ENCODE measurements around the gene RGMA. TPM values are rescaled to one million over a fixed set of nuclear protein-coding genes. Genes with fewer than 3 reads are reported as not detected.

RGMA gene
- total and polyA plus RNA-seq, 10 of the 15 experiments (the other 5 are each of a cell fraction or from before 2014, with no cell fraction given), result not detected

DNA sequence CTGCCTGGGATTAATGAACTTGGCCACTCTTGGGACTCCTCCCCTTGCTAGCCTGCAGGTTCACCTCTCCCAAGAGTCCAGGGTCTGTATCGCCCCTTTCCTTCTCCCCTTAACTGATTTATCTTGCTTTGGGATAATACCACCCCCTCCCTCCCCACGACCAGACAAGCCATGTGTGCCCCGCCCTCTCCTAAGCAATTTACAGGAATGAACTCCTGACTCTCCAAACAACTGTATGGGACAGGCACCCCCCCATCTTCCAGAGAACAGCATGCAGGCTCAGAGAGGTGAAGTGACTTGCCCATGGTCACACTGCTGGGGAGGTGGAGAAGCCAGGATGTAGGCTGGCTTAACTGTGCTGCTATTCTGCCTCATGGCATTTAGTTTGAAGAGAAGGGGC, 46.8 kb downstream of the RGMA start:
- no peak overlapping the region for H3K4me3 ChIP-seq
- H3K27ac ChIP-seq (ENCODE audit: control insufficient read depth, insufficient read depth), result no peak overlapping the region
- 0% methylated on average over 3 of the region's 3 CpGs for WGBS (ENCODE audit: insufficient coverage, insufficient replicate concordance, low lambda C conversion rate, missing lambda C conversion rate)
- POLR2A ChIA-PET, result no interaction called here
- intact Hi-C loops (cut with micrococcal nuclease; ENCODE audit: unreplicated experiment), result no loop called here
- no peaks in the 10 kb centered on the region for H4K20me1 ChIP-seq (ENCODE audit: control insufficient read depth, insufficient read depth)
- H3K4me1 ChIP-seq (ENCODE audit: control insufficient read depth, insufficient read depth, low read length), result no peaks in the 10 kb centered on the region
- no peaks in the 10 kb centered on the region for H3K79me2 ChIP-seq (ENCODE audit: control insufficient read depth, insufficient read depth, low read length)
- no peaks in the 10 kb centered on the region for H3K36me3 ChIP-seq (ENCODE audit: control insufficient read depth in 2 of 2, insufficient read depth in 2 of 2, low read length in 1 of 2)
- no peak overlapping the region for H3K4me2 ChIP-seq (ENCODE audit: control insufficient read depth, insufficient read depth)
- SMC1A ChIA-PET (ENCODE audit: uncharacterized antibody, unreplicated experiment), result no interaction called here
- DNase-seq (ENCODE audit: low read depth, low spot score), result no peak
- RAD21 ChIA-PET (ENCODE audit: unreplicated experiment), result no interaction called here
- H3K9ac ChIP-seq (ENCODE audit: control insufficient read depth, insufficient read depth, low read length), result no peak overlapping the region
- CTCF ChIA-PET, result no interaction called here
- in situ Hi-C loops (cut with MboI), result loop anchor here (25.0 kb wide), 1 partner anchor 1270 kb away; no protein-coding TSS in a partner anchor
- no peak for FAIRE-seq
- H2AFZ ChIP-seq (ENCODE audit: control insufficient read depth, low read depth, low read length), result no peak overlapping the region
- ATAC-seq, result no peak
- no peaks in the 10 kb centered on the region for H3K27me3 ChIP-seq (replicated peaks in 1 of 2; ENCODE audit: control insufficient read depth in 2 of 2, insufficient read depth in 2 of 2, low read length in 1 of 2)
- no peaks in the 10 kb centered on the region for H3K9me3 ChIP-seq (replicated peaks; ENCODE audit: control insufficient read depth, insufficient read depth, low read length)
- BruUV-seq (replicated peaks), result no TSS peak
- TF ChIP-seq, protein P1, sequence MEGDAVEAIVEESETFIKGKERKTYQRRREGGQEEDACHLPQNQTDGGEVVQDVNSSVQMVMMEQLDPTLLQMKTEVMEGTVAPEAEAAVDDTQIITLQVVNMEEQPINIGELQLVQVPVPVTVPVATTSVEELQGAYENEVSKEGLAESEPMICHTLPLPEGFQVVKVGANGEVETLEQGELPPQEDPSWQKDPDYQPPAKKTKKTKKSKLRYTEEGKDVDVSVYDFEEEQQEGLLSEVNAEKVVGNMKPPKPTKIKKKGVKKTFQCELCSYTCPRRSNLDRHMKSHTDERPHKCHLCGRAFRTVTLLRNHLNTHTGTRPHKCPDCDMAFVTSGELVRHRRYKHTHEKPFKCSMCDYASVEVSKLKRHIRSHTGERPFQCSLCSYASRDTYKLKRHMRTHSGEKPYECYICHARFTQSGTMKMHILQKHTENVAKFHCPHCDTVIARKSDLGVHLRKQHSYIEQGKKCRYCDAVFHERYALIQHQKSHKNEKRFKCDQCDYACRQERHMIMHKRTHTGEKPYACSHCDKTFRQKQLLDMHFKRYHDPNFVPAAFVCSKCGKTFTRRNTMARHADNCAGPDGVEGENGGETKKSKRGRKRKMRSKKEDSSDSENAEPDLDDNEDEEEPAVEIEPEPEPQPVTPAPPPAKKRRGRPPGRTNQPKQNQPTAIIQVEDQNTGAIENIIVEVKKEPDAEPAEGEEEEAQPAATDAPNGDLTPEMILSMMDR (IDR thresholded peaks at IDR 0.05 in 2 of 3, conservative IDR thresholded peaks at IDR 0.05 in 1 of 3; ENCODE audit: control insufficient read depth in 2 of 3, extremely low read depth in 1 of 3, insufficient read depth in 1 of 3, low read depth in 3 of 3, low read length in 3 of 3), result no peak
- TF ChIP-seq JUNB (IDR thresholded peaks at IDR 0.05) (no peak), SP1 (IDR thresholded peaks at IDR 0.05; ENCODE audit: low read depth, low read length) (no peak), RAD21 (IDR thresholded peaks at IDR 0.05; ENCODE audit: insufficient read depth, low read depth, low read length) (no peak), CREB1 (IDR thresholded peaks at IDR 0.05; ENCODE audit: low read depth) (no peak), MYB (IDR thresholded peaks at IDR 0.05; ENCODE audit: borderline replicate concordance, low read depth, low read length) (no peak), RUNX3 (IDR thresholded peaks at IDR 0.05; ENCODE audit: low read length) (no peak), HDAC6 (IDR thresholded peaks at IDR 0.05; ENCODE audit: unreplicated experiment) (no peak), TCF12 (IDR thresholded peaks at IDR 0.05; ENCODE audit: low read depth, low read length) (no peak), SMARCA5 (IDR thresholded peaks at IDR 0.05) (no peak), GATAD2B (conservative IDR thresholded peaks at IDR 0.05; ENCODE audit: low read depth) (no peak), SIN3A (IDR thresholded peaks at IDR 0.05; ENCODE audit: low read depth, low read length) (no peak), NFIC (IDR thresholded peaks at IDR 0.05; ENCODE audit: low read depth, low read length) (no peak)
- TF ChIP-seq, protein P2, sequence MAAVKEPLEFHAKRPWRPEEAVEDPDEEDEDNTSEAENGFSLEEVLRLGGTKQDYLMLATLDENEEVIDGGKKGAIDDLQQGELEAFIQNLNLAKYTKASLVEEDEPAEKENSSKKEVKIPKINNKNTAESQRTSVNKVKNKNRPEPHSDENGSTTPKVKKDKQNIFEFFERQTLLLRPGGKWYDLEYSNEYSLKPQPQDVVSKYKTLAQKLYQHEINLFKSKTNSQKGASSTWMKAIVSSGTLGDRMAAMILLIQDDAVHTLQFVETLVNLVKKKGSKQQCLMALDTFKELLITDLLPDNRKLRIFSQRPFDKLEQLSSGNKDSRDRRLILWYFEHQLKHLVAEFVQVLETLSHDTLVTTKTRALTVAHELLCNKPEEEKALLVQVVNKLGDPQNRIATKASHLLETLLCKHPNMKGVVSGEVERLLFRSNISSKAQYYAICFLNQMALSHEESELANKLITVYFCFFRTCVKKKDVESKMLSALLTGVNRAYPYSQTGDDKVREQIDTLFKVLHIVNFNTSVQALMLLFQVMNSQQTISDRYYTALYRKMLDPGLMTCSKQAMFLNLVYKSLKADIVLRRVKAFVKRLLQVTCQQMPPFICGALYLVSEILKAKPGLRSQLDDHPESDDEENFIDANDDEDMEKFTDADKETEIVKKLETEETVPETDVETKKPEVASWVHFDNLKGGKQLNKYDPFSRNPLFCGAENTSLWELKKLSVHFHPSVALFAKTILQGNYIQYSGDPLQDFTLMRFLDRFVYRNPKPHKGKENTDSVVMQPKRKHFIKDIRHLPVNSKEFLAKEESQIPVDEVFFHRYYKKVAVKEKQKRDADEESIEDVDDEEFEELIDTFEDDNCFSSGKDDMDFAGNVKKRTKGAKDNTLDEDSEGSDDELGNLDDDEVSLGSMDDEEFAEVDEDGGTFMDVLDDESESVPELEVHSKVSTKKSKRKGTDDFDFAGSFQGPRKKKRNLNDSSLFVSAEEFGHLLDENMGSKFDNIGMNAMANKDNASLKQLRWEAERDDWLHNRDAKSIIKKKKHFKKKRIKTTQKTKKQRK (IDR thresholded peaks at IDR 0.05; ENCODE audit: low read depth, low read length), result no peak
- TF ChIP-seq, protein P3, sequence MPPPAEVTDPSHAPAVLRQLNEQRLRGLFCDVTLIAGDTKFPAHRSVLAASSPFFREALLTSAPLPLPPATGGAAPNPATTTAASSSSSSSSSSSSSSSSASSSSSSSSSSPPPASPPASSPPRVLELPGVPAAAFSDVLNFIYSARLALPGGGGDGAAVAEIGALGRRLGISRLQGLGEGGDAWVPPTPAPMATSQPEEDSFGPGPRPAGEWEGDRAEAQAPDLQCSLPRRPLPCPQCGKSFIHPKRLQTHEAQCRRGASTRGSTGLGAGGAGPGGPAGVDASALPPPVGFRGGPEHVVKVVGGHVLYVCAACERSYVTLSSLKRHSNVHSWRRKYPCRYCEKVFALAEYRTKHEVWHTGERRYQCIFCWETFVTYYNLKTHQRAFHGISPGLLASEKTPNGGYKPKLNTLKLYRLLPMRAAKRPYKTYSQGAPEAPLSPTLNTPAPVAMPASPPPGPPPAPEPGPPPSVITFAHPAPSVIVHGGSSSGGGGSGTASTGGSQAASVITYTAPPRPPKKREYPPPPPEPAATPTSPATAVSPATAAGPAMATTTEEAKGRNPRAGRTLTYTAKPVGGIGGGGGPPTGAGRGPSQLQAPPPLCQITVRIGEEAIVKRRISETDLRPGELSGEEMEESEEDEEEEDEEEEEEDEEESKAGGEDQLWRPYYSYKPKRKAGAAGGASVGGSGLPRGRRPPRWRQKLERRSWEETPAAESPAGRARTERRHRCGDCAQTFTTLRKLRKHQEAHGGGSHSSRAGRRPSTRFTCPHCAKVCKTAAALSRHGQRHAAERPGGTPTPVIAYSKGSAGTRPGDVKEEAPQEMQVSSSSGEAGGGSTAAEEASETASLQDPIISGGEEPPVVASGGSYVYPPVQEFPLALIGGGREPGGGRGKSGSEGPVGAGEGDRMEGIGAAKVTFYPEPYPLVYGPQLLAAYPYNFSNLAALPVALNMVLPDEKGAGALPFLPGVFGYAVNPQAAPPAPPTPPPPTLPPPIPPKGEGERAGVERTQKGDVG (CRISPR knock-in tag; IDR thresholded peaks at IDR 0.05), result no peak
- TF ChIP-seq, protein P4, sequence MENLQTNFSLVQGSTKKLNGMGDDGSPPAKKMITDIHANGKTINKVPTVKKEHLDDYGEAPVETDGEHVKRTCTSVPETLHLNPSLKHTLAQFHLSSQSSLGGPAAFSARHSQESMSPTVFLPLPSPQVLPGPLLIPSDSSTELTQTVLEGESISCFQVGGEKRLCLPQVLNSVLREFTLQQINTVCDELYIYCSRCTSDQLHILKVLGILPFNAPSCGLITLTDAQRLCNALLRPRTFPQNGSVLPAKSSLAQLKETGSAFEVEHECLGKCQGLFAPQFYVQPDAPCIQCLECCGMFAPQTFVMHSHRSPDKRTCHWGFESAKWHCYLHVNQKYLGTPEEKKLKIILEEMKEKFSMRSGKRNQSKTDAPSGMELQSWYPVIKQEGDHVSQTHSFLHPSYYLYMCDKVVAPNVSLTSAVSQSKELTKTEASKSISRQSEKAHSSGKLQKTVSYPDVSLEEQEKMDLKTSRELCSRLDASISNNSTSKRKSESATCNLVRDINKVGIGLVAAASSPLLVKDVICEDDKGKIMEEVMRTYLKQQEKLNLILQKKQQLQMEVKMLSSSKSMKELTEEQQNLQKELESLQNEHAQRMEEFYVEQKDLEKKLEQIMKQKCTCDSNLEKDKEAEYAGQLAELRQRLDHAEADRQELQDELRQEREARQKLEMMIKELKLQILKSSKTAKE (IDR thresholded peaks at IDR 0.05; ENCODE audit: low read depth, poor library complexity, severe bottlenecking), result no peak

Measured in GM12878 (cell line).